CD4-positive, alpha-beta T cell (primary cell): ENCODE measurements around the gene GPA33. TPM values are rescaled to one million over a fixed set of nuclear protein-coding genes. Genes with fewer than 3 reads are reported as not detected.

ENCODE experiments used
- ATAC-seq: fragments of 200-7000 bp; cut with Tn5 transposase; one replicate; pipeline ENCODE4 v1.10.0; 2022; ENCODE audit warnings: mild to moderate bottlenecking; ENCODE audit not compliant: poor library complexity
- CTCF ChIA-PET: fragments of 350-600 bp; sonication (Branson Sonifier 250); formaldehyde crosslinking; loops from one replicate; lab custom pipeline; 2021; ENCODE audit warnings: antibody characterized with exemption, inconsistent platforms; lab: Charles Lee
- POLR2A ChIA-PET: fragments of 350-600 bp; sonication (Branson Sonifier 250); formaldehyde crosslinking; loops from one replicate; lab custom pipeline; 2021; ENCODE audit warnings: antibody characterized with exemption, inconsistent platforms; lab: Charles Lee
- DNase-seq, 14 experiments: peaks; one replicate each; pipeline ENCODE4 v3.0.0-alpha.2; 2013 to 2020; ENCODE audit warnings: mixed read lengths in 2 of 14
- H3K27ac ChIP-seq, 2 donors: one replicate each; pipeline versions ENCODE4 v1.5.1 to v1.7.0; 2013; ENCODE audit warnings: low read length in 2 of 2, low read depth in 1 of 2, mild to moderate bottlenecking in 1 of 2
- H3K27me3 ChIP-seq, 2 experiments: 1 replicate in 1 of 2; 2 replicates in 1 of 2; pipeline versions ENCODE4 v1.6.1 to v1.7.0; 2013; ENCODE audit warnings: low read length in 2 of 2, control low read depth in 1 of 2, mild to moderate bottlenecking in 1 of 2, moderate library complexity in 1 of 2; ENCODE audit not compliant: insufficient read depth in 2 of 2, control insufficient read depth in 1 of 2
- H3K36me3 ChIP-seq: one replicate; pipeline ENCODE4 v1.6.1; 2013; ENCODE audit warnings: low read length, control low read depth; ENCODE audit not compliant: insufficient read depth
- H3K4me1 ChIP-seq: one replicate; pipeline ENCODE4 v1.6.1; 2013; ENCODE audit warnings: low read length, control low read depth; ENCODE audit not compliant: insufficient read depth
- H3K4me3 ChIP-seq: one replicate; pipeline ENCODE4 v1.5.1; 2013; ENCODE audit warnings: mild to moderate bottlenecking, low read length, moderate library complexity
- H3K9me3 ChIP-seq, 2 experiments: 1 replicate in 1 of 2; 2 replicates in 1 of 2; pipeline versions ENCODE4 v1.6.1 to v1.7.0; 2013; ENCODE audit warnings: low read length in 2 of 2, mild to moderate bottlenecking in 2 of 2, control low read depth in 1 of 2, moderate library complexity in 1 of 2; ENCODE audit not compliant: control insufficient read depth in 1 of 2, insufficient read depth in 1 of 2
- H3K27ac Mint-ChIP-seq: one replicate; pipeline ENCODE4 v1.8.0; 2020; ENCODE audit warnings: mixed read lengths
- H3K27me3 Mint-ChIP-seq: one replicate; pipeline ENCODE4 v1.8.0; 2021; ENCODE audit warnings: mixed read lengths
- H3K36me3 Mint-ChIP-seq: one replicate; pipeline ENCODE4 v1.8.0; 2021; ENCODE audit warnings: low read depth, mixed read lengths
- H3K4me1 Mint-ChIP-seq: one replicate; pipeline ENCODE4 v1.8.0; 2021; ENCODE audit warnings: low read depth, mixed read lengths
- H3K4me3 Mint-ChIP-seq: one replicate; pipeline ENCODE4 v1.8.0; 2020; ENCODE audit warnings: mild to moderate bottlenecking, mixed read lengths
- H3K9me3 Mint-ChIP-seq: one replicate; pipeline ENCODE4 v1.8.0; 2020; ENCODE audit warnings: mixed read lengths
- CTCF ChIP-seq: fragments of 200-600 bp; IDR thresholded peaks from one replicate; pipeline ENCODE4 v1.8.0; 2022; ENCODE audit warnings: antibody characterized with exemption, mild to moderate bottlenecking
- intact Hi-C, 2 experiments: fragments of 100-400 bp; cut with DNase I in 1 of 2; cut with micrococcal nuclease in 1 of 2; formaldehyde crosslinking; loops; one replicate each; pipeline versions ENCODE4 v1.15.1 to v1.9.0; 2023 to 2025; cut with DNase I, micrococcal nuclease
- total RNA-seq, 174 experiments: library from RNA in 2 of 174; stranded (reverse) in 2 of 174; gene quantifications; one replicate each; pipeline ENCODE4 v1.2.3 and lab custom pipeline; 2021 to 2026

Gene GPA33
- total RNA-seq, 2 experiments from 2014 or later = 4.8 to 5.0 TPM

GRCh38 chr1:167119696-167120095 lies 29.5 kb upstream of the GPA33 start:
- H3K4me3 Mint-ChIP-seq = no peak overlapping the region
- H3K27ac Mint-ChIP-seq = no peak overlapping the region
- intact Hi-C loops = loop anchor here in 1 of 2 experiments (2.0 kb wide), 2 partner anchors 29 to 209 kb away; partner anchors contain the start of gene GPA33

GRCh38 chr1:167118188-167118587 lies 28.0 kb upstream of the GPA33 start:
- ChIA-PET POLR2A (no interaction called here), CTCF (no interaction called here)
- Histone ChIP-seq H3K4me1 (peaks cover 12% of the 10 kb centered on the region), H3K9me3 (no peaks in the 10 kb centered on the region), H3K4me3 (no peak overlapping the region), H3K36me3 (no peaks in the 10 kb centered on the region), H3K27me3 (no peaks in the 10 kb centered on the region), H3K27ac (no peak overlapping the region)
- no peaks in the 10 kb centered on the region for H3K9me3 Mint-ChIP-seq
- H3K36me3 Mint-ChIP-seq = no peaks in the 10 kb centered on the region
- ATAC-seq = no peak
- H3K4me1 Mint-ChIP-seq = peaks cover 18% of the 10 kb centered on the region
- no peak overlapping the region for H3K27ac Mint-ChIP-seq
- H3K27me3 Mint-ChIP-seq = no peaks in the 10 kb centered on the region
- DNase-seq = no peak
- intact Hi-C loops = no loop called here
- TF ChIP-seq CTCF = no peak
- no peak overlapping the region for H3K4me3 Mint-ChIP-seq

More at GRCh38 chr1:167119696-167120095, 29.5 kb upstream of the GPA33 start:
- H3K9me3 ChIP-seq = no peaks in the 10 kb centered on the region
- DNase-seq (no peak), ATAC-seq (no peak)
- Mint-ChIP-seq H3K4me1 (peaks cover 13% of the 10 kb centered on the region), H3K36me3 (no peaks in the 10 kb centered on the region), H3K9me3 (no peaks in the 10 kb centered on the region), H3K27me3 (no peaks in the 10 kb centered on the region)
- H3K4me3 ChIP-seq = no peak overlapping the region
- H3K27ac ChIP-seq = no peak overlapping the region
- POLR2A ChIA-PET = interaction anchor here (0.9 to 2.8 kb wide), 2 partner anchors 10 to 15 kb away, joined by 4 to 9 read pairs; no protein-coding TSS in a partner anchor
- no peaks in the 10 kb centered on the region for H3K27me3 ChIP-seq
- TF ChIP-seq CTCF = no peak
- CTCF ChIA-PET = no interaction called here
- H3K4me1 ChIP-seq = peaks cover 12% of the 10 kb centered on the region
- H3K36me3 ChIP-seq = no peaks in the 10 kb centered on the region

GRCh38 chr1:167117225-167117624 lies 27.0 kb upstream of the GPA33 start:
- intact Hi-C loops = no loop called here
- POLR2A ChIA-PET = no interaction called here
- H3K27ac ChIP-seq = no peak overlapping the region
- H3K4me3 ChIP-seq = no peak overlapping the region
- H3K36me3 Mint-ChIP-seq = no peaks in the 10 kb centered on the region
- H3K36me3 ChIP-seq = no peaks in the 10 kb centered on the region
- no peak for DNase-seq
- TF ChIP-seq CTCF = no peak
- no peaks in the 10 kb centered on the region for H3K9me3 ChIP-seq
- ATAC-seq = no peak
- peaks cover 12% of the 10 kb centered on the region for H3K4me1 ChIP-seq
- H3K27me3 ChIP-seq = no peaks in the 10 kb centered on the region
- no peak overlapping the region for H3K27ac Mint-ChIP-seq
- peaks cover 21% of the 10 kb centered on the region for H3K4me1 Mint-ChIP-seq
- H3K9me3 Mint-ChIP-seq = peaks cover 2% of the 10 kb centered on the region
- H3K27me3 Mint-ChIP-seq = no peaks in the 10 kb centered on the region
- CTCF ChIA-PET = no interaction called here
- H3K4me3 Mint-ChIP-seq = no peak overlapping the region
